Ovary (tissue), 3 donors: ENCODE measurements around the gene PLXNB3.

ENCODE experiments used
- CTCF ChIP-seq, 3 donors: fragments of 450-650 bp in 2 of 3; fragments of 200-600 bp in 1 of 3; IDR thresholded peaks; one replicate each; pipeline versions ENCODE4 v1.5.1 to v1.8.0; 2016 to 2022; ENCODE audit warnings: antibody characterized with exemption in 3 of 3, mild to moderate bottlenecking in 1 of 3
- EP300 ChIP-seq: sonication (generic); formaldehyde crosslinking; IDR thresholded peaks from one replicate; pipeline ENCODE4 v1.6.1; 2017; ENCODE audit warnings: antibody characterized with exemption
- POLR2A ChIP-seq: fragments of 450-650 bp; IDR thresholded peaks from one replicate; pipeline ENCODE4 v1.6.1; 2017; ENCODE audit warnings: antibody characterized with exemption, mild to moderate bottlenecking, moderate library complexity
- donor health status: DM: no; HTN: no; CAD: no.

- TF ChIP-seq CTCF (IDR thresholded peaks at IDR 0.05) (no peak), EP300 (no peak), POLR2A (no peak)
These were observed 27.1 kb upstream of the PLXNB3 start for GRCh38 chrX:153736871-153737441.
